Measurements from ENCODE around the gene HDDC3.
"Not testable (repeated sequence)": the region's sequence is repeated elsewhere in the genome, so short reads cannot be mapped to it uniquely, and the experiment has no call there.

The HDDC3 gene

GRCh38 chr15:90930861-90931574 lies 1.3 kb downstream of the HDDC3 start:
- DNase-seq (ENCODE audit: low spot score): no peak

- no peak for DNase-seq (ENCODE audit: low spot score)
Observed at GRCh38 chr15:90929246-90930019, 2.9 kb downstream of the HDDC3 start.

- DNase-seq (ENCODE audit: low spot score): not testable (repeated sequence)
Observed at GRCh38 chr15:90928106-90928505, 4.2 kb downstream of the HDDC3 start.

GRCh38 chr15:90926766-90927165 lies 5.6 kb downstream of the HDDC3 start:
- DNase-seq (ENCODE audit: low spot score): not testable (repeated sequence)

- DNase-seq (ENCODE audit: low spot score): no peak
Observed at GRCh38 chr15:90924375-90924774, 8.0 kb downstream of the HDDC3 start.

- not testable (repeated sequence) for DNase-seq (ENCODE audit: low spot score)
Observed at GRCh38 chr15:90922712-90923322, 9.5 kb downstream of the HDDC3 start.

GRCh38 chr15:90921887-90922286 lies 10.5 kb downstream of the HDDC3 start:
- no peak for DNase-seq (ENCODE audit: low spot score)

- no peak for DNase-seq (ENCODE audit: low spot score)
Observed at GRCh38 chr15:90918835-90919234, 13.5 kb downstream of the HDDC3 start.

- DNase-seq (ENCODE audit: low spot score): no peak
Observed at GRCh38 chr15:90918034-90918788, 14.1 kb downstream of the HDDC3 start.

GRCh38 chr15:90917569-90917968 lies 14.8 kb downstream of the HDDC3 start:
- DNase-seq (ENCODE audit: low spot score): no peak

- DNase-seq (ENCODE audit: low spot score): no peak
Observed at GRCh38 chr15:90916461-90916860, 15.9 kb downstream of the HDDC3 start.

GRCh38 chr15:90915808-90916440 lies 16.4 kb downstream of the HDDC3 start:
- no peak for DNase-seq (ENCODE audit: low spot score)

GRCh38 chr15:90915216-90915807 lies 17.0 kb downstream of the HDDC3 start:
- DNase-seq (ENCODE audit: low spot score): no peak

GRCh38 chr15:90914305-90915080 lies 17.9 kb downstream of the HDDC3 start:
- DNase-seq (ENCODE audit: low spot score): no peak

GRCh38 chr15:90913398-90913944 lies 18.9 kb downstream of the HDDC3 start:
- DNase-seq (ENCODE audit: low spot score): no peak

- DNase-seq (ENCODE audit: low spot score): no peak
Observed at GRCh38 chr15:90912770-90913075, 19.6 kb downstream of the HDDC3 start.

GRCh38 chr15:90911906-90912769 lies 20.2 kb downstream of the HDDC3 start:
- no peak for DNase-seq (ENCODE audit: low spot score)

- DNase-seq (ENCODE audit: low spot score): no peak
Observed at GRCh38 chr15:90911302-90911623, 21.1 kb downstream of the HDDC3 start.

- no peak for DNase-seq (ENCODE audit: low spot score)
Observed at GRCh38 chr15:90910441-90911301, 21.7 kb downstream of the HDDC3 start.
